Stimulated activated CD4-positive, alpha-beta T cell treated with anti-CD3 and anti-CD28 coated beads, Interleukin-2, amount 100 ng/mL, for 4 hours (primary cell): ENCODE measurements around the gene LRCH1.

Experiments used
- DNase-seq: peaks from one replicate; pipeline ENCODE4 v3.0.0-alpha.2; 2020; ENCODE audit warnings: low read depth

LRCH1 gene

DNA sequence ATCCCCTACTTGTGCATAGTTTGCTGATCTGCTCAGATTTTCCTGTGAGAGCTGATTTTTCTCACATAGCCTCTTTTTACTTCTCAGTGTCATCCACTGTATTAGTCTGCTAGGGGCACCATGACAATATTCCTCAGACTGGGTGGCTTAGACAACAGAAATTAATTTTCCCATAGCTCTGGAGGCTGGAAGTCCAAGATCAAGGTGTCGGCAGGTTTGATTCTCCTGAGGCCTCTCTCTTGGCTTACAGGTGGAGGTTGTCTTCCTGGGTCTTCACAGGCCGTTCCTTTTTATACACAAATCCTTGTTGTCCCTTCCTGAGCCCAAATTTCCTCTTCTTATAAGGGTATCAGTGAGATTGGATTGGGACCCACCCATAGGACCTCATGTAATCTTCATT is 9.2 kb downstream of the LRCH1 start:
- no peak for DNase-seq

DNA sequence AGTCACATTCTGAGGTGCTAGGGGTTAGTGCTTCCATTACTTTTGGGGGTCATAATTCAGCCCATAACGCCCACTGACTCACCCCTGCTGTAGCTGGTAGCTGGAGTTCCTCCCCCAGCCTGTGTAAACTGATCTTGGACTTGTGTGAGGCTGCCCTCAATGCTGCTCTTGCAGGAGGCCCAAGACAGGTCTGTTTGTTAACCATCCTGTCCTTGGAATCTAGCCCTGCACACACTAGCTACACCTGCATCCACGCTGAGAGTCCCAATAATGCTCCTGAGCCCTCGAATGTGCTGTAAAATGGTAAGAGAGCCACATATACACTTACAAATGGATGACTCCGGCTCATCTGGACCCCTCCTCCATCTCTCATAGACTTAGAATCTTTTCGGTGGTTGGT is 9.6 kb downstream of the LRCH1 start:
- no peak for DNase-seq

DNA sequence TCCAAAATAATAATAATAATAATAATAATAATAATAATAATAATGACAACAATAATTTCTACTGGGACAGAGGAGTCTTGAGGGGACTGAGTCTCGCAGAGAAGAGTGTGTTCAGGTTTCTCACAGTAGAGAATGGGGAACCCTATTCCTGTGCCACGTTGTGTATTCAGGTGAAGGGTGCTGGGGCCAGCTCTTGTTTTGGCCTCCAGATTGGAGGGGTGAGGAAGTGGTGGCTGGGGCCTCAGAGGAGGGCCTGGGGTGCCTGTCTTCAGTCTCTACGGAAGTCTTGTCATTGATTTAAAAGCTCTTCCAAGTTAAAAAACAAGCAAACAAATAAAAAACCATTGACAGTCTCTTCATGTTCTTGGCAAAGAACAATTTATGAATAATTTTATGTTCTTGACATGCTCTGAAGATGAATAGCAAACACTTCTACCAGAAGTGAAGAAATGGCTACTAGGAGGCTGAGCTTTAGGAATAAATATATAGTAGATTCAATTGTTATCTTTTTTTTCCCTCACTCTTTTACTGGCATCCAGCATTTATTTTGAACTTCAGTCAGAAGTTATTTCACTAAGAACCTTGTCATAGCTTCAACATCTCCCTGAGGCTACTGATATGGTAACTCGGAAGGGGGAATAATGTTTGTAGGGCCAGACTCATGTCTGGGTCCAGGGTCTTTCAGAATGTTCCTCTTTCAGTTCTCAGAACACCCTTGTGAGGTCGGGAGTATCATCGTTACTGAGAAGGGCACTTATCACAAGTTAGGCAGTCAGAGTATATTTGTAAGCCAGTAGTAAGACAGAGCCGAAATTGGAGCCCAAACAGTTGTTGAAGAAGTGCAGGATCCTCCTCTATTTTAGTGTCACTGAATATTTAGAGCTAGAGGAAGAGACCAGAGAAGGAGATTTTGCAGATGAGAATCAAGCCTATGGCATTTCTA is 13.1 kb downstream of the LRCH1 start:
- DNase-seq = no peak

DNA sequence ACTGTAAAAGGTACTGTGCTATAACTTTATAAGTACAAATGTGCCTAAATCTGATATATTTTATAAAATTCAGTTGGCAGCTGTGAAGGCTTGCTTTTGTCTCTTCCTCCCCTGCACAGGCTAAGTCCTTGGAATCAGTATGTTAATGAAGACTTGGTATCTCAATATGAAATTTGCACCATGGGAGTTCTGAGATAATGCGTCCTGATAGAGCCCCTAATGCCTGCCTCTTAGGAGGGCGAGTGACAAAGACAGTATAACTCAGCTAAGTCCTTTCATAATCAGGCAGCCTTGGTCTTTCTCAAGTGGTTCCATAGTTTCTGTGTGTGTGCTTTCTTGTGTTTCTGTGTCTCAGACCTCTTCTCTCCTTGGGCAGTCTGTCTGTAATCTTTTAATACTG is 14.7 kb downstream of the LRCH1 start:
- no peak for DNase-seq

DNA sequence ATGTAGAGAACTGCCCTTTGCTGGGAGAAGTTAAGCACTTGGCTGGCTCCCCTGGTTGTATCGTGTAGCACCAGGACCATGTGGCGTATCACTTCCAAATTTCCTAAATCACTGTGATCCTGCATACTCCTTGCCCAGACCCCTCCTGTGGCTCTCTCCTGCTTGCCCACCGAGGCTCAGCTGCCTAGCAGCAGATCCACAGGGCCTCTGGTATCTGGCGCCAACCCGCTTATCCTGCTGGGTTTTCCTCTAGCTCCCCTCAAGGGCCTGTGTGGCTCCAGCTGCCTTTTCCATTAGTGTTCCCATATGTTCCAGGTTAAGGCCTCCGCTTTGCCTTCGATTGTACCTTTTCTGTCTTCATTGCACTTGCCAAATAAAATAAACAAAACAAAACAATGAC is 16.5 kb downstream of the LRCH1 start:
- DNase-seq = no peak

DNA sequence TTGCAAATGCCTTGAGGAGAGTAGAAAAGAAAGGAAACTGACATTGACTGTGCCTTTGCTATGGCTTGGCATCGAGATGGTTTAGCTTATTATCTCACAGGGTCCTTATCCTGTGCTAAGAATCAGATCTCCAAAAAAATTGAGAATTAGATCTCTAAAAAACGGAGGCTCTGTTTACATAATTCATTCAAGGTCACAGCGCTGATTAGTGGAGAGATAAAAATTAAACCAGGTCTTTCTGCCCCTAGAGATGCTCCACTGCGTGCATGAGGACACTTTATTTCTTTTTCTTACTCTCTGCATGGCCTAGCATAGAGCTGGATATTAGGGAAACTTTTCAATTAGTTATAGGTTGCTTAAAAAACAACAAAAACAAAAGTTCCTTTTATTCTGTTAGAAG is 17.3 kb downstream of the LRCH1 start:
- DNase-seq = no peak

DNA sequence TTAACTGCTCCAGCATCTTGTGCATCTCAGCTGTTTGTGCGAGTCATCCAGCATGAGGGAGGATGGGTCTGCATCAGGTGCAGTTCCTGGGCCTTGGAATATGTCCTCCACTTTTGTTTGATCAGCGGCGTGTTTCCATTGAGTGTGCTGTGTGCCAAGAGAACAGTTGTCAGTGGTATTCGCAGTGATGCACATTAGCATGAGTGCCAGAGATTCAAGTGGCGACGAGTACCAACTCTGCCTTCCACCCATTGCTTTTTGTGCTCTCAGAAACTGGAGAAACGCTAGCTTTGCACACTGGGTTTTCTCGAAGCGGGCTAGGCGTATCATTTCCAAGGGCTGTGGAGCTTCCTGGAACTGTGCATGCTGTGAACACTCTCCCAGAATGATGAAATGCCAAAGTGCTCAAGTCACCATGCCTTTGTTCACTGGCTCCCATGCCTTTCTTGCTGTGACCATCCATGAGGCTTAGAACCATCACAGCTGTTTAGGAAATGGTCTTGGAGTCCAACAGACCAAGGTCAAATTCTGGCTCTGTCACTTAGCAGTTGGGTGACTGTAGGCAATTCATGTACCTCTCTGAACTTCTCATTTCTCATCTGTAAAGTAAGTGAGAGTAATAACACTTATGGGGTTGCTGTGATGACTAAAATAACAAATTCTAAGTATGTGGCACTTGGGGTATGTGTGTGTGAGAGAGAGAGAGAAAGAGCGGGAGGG is 18.4 kb downstream of the LRCH1 start:
- no peak for DNase-seq

DNA sequence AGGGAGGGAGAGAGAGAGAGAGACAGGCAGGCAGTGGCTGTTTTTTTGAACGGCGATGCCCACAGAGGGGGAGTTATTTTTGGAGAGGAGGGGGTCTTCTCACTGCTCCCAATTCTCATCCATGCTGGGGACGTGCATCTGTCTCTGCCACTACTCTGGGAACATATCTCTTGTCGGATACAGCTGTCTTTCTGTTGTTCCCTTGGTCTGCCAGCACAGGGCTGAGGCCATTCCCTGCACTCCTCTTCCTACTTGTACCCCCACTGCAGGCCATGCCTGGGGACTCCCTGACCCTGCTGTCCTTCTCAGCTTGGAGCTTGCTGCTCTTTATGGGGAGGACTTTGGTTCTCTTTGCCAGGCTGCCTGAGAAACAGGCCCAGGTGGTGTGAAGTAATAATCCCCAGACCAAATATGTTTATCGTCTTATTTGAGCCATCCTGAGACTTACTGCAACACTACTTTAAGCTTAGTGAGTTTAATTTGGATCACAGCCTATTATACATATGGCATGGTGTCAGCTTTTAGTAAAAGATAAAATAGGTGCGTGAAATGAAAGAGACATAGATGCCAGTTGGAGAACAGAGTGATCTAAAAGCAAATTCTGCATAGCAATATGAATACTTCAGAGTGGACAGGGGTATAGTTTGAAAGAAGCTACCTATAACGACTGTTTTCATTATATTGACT is 19.1 kb downstream of the LRCH1 start:
- DNase-seq = no peak

DNA sequence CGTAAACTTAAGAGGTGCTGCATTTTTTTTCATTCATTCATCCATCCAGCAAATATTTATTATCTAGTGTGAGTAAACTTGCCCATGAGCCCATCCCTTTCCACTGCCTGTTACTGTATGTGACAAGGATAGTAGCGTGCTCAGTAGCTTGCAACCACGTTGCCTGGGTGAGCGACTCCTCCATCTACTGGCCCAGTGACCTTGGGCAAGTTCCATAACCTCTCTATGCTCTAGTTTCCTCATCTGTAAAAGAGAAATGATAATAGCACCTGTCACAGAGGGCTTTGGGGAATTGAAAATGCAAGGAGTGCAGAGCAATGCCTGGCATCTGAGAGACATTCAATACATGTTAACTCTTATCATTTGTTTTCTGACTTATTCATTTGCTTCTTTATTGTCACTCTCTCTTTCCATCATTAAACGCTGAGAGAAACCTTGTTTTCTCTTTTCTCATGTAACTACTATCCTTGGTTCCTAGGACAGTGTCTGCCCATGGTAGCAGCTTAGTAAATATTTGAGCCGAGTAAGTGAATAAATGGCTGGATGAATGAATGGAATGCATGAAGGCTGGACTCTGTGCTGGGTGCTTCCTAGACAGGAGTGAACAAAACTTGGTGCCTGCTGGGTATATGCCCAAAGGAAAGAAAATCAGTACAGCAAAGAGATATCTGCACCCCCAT is 19.9 kb downstream of the LRCH1 start:
- no peak for DNase-seq

DNA sequence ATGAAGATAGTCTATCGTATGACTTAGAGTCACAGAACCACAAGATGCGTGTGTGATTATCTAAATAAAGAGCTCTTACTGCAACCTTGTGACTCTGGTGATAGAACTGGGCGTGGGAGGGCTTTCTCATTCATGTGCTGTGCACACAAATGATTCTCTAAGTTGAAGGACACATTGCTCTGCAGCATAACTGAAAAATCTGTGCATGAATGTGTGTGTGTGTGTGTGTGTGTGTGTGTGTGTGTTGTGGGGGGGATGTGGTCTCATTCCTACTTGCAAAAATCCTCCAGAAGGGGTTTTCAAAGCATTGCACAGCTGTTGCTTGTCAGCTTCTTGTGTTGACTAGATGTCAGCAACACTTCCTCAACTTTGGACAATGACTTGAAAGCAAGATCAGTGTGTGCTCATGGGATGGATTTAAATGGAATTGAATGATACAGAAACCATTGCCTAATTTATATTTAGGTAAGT is 22.4 kb downstream of the LRCH1 start:
- no peak for DNase-seq

DNA sequence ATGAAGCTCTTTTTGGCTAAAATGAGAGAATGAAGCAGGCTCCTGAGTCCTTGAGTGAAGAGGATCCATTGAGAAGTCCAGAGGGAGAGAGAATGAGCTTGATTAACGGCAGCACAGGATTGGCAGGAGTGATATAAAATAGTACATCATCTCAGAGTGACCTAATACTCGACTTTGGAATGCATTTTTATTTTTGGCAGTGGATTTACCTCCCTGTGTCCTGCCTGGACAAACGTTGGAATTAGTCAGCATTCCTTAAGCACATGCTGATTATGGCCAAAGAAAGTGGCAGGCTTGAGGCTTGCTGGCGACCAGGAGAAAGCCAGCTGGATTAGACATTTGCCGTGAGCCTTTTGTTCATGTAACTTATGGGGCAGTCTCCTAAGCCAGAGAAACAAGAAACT is 22.9 kb downstream of the LRCH1 start:
- no peak for DNase-seq

DNA sequence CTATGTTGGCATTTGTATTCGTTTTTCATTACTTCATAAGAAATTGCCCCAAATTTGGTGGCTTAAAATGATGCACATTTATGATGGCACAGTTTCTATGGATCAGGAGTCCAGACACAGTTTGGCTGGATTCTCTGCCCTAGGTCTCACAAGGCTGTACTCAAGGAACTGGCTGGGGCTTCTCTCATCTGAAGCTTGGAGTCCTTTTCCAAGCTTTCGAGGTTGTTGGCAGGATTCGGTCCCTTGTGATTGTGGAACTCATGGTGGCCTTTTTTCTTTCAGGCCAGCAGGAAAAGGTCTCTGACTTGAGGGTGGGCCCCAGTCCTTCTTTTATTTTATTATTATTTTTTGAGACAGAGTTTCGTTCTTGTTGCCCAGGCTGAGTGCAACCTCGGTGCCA is 23.8 kb downstream of the LRCH1 start:
- DNase-seq = no peak

DNA sequence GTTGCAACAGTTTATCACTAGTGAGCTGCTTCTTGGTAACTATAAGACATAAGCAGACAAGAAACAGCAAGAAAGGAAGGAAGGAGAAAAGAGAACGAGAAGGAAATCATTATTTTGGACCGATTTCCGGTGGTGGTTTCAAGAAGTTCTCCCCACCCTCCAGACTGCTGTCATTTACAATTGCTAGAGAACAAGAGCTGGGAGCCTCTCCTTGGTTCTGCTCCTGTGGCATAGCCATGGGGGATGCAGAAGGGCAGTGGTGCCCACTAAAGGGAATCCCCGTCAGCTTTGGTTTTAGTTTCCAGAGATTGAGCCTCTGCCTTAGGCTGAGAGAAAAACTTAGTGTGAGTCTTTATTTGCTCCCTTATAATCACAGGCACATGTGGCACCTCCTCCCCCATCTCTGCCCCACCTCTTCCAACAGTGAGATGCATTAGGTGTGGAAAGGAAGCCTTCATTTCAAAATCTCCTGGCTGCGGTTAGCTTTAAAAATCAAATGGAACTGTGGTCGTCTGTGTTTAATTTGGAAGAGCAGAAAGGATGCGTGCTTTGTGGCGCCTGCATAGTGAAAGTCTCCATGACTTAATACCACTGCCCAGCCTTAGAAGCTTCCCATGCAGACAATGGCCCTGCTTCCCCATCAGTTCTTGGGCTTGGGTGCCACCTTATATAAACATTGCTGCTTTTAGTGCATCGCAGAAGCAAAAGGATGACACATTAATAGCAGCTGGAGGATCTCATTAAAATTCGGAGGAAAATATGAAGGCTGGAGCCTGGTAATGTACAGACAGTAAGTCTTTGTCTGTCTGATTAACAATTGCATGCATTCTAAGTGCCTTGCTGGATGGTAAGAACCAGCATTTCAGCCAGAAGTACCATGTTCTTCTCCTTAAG is 25.0 kb downstream of the LRCH1 start:
- no peak for DNase-seq

DNA sequence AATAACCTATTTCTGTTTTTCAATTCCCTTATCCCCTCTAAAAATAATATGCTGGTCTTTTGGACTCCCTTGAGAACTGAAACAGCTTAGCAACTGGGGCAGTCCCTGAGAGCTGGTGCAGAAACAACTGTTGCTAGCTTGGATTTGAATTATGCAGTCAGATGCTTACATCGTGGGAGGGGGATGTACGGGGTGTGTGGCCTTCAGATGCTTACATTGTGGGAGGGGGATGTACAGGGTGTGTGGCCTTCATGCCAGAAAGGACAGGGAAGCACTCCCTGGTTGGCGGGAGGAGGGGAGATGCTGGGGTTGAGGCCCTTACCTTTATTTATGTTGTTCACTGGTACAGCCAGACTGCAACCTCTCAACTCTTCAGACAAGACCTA is 25.6 kb downstream of the LRCH1 start:
- DNase-seq = no peak

DNA sequence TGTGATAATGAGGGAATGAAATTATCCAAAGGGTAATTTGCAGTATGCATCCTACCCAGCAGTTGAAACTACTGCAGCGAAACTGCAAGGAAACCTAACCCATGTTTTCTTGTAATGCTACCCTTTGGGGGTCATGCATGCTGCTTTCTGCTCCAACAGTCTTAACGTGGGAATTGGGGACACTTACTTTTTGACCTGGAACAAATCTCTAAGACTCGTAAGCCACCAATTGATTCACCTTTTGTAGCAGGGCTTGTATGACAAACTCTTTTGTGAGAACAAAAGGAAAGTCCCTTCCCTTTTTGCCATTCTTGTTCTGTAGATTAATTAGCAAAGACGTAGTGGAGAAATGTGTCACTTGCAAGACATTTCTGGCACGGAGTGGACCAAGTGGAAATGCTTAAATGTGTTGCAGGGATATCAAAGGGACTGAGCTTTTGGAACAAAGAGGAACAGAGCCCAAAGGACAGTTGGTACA is 27.4 kb downstream of the LRCH1 start:
- DNase-seq = no peak

DNA sequence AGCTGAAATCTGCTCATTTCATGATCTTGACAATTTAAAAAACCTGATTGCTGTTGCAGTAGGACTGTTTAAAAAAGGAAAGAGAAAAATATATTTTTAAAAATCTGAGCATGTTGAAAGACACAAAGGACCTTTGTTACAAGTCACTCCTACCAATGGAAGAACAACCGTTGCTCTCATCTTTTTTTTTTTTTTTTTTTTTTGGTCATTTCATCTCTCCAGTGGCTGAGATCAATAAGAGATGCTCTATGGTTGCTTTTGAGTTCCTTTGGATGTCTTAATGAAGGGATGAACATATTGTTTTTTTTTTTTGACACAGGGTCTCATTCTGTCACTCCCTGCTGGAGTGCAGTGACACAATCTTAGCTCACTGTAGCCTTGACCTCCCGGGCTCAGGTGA is 29.2 kb downstream of the LRCH1 start:
- no peak for DNase-seq

DNA sequence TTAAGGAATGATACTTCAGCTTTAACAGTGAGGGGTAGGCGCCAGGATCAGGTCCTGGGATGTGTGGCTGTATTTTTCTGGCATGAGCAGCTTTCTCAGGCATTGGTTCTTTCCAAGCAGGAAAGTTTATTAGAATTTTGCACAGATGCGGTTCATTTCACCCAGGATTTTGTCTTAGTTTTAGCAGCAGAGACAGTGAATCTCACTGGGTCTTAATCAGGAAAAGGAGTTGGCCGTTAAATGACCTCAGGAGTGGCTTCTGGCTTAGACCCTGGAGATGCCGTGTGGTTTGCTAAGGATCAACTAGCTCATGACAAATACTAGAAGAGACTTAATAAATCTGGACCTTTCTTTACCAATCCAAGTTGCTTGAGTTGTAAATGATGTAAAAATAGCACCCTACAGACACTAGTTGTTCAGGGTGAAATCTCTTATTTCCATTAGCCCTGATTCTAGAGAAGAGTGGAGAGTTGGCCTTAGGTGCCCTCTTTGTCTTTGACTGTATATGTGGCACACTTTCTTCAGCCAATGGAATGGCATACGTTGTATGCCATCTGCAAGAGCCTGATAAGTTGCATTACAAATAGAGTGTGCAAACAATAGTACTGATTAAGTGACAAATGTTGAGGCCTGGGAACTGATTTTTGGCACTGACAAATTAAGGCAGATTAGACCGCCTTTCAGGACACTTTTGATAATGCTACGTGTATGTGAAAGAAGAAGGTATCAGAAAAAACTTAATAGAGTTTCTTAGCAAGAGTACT is 34.0 kb downstream of the LRCH1 start:
- DNase-seq = no peak

DNA sequence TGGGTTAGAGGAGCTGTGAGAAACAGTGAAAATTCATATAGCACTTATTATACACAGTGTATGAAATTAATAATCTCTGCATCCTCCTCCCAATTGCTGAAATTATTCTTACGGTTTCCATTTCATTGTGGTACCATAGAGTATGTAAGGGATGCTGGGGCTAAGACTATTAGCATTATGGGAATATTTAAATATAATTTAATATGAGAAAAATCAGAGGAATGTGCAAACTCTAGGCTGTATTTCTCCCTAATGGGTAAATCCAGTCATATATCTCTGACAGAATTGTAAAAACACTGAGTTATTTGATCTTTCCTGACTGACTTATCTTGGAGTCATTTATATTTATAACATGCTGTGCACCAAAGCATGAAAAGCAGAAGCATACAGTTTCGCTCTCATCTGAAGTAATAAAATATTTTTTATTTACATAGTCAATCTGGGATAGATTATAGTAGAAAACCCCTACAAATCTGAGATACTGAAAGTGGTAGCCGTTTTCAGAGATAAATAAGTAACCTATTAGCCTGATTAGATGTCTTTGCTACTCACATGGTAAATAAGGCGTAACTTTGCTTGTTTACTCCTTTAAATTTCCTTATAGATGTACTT is 34.9 kb downstream of the LRCH1 start:
- no peak for DNase-seq

DNA sequence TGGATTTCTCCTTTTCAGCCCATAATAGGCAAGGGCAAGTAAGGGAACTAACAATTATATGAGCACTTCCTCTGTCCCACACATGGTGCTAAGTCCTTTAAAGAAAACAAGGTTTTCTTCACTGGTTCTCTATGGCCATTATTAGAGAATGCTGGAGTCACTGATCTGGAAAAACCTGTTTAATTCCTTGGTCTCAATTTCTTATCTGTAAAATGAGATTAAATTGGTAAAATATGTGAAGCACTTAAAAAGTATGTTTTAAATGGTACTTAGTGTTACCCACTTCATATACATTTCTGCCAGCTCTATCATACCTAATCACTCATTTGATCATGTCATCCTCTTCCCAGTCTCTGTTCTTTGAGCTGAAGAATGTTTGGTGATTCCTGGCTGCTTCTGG is 39.4 kb downstream of the LRCH1 start:
- no peak for DNase-seq

DNA sequence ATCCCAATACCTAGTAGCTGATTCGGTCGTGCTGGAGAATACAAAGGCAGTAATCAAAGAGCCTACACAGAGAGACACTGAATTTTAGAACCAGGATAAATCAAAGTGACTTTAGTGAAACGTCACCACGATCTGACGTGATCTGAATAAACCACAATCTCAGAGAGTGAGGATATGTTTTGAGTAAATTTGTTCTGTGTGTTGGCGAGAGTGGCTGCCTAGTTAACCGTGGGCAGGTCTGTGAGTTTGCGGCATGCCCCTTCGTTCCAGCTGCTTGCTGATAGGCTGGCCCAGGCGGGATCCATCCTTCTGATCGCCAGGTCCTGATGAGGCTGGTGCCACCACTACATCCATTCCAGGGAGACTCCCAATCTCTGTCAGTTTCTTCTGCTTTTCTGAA is 40.4 kb downstream of the LRCH1 start:
- DNase-seq = peak; percentile 24
